Neutrophil (primary cell): ENCODE results near the gene ZFHX2.

Experiments used
- H3K27ac ChIP-seq: fragments of 200-600 bp; sonication (generic); 2 replicates; pipeline ENCODE4 v1.5.1; 2016; ENCODE audit warnings: mild to moderate bottlenecking, moderate library complexity
- H3K27me3 ChIP-seq: fragments of 200-600 bp; sonication (generic); 2 replicates; pipeline ENCODE4 v1.6.0; 2016; ENCODE audit warnings: mild to moderate bottlenecking
- H3K36me3 ChIP-seq: fragments of 200-600 bp; sonication (generic); 2 replicates; pipeline ENCODE4 v1.5.1; 2017
- H3K4me1 ChIP-seq, 2 experiments: fragments of 200-600 bp in 1 of 2; sonication (generic) in 1 of 2; 1 replicate in 1 of 2; 2 replicates in 1 of 2; pipeline versions ENCODE4 v1.5.1 to v1.6.1; 2013 to 2016; ENCODE audit warnings: low read depth in 1 of 2, low read length in 1 of 2, mild to moderate bottlenecking in 1 of 2, moderate library complexity in 1 of 2; ENCODE audit not compliant: control insufficient read depth in 1 of 2, insufficient read depth in 1 of 2
- H3K4me3 ChIP-seq, 2 experiments: fragments of 200-600 bp in 1 of 2; sonication (generic) in 1 of 2; 1 replicate in 1 of 2; 2 replicates in 1 of 2; pipeline ENCODE4 v1.5.1; 2013 to 2016; ENCODE audit warnings: low read depth in 1 of 2, low read length in 1 of 2, mild to moderate bottlenecking in 1 of 2, moderate library complexity in 1 of 2
- H3K9me3 ChIP-seq: fragments of 200-600 bp; sonication (generic); 2 replicates; pipeline ENCODE4 v1.5.1; 2016
- CTCF ChIP-seq: fragments of 200-600 bp; sonication (generic); IDR thresholded peaks from 2 replicates; pipeline ENCODE4 v1.5.1; 2016; ENCODE audit warnings: antibody characterized with exemption

ZFHX2 gene

GRCh38 chr14:23536494-23536893 is 15.1 kb downstream of the ZFHX2 start:
- no peak for TF ChIP-seq CTCF
- Histone ChIP-seq H3K4me1 (no peaks in the 10 kb centered on the region), H3K27me3 (no peaks in the 10 kb centered on the region), H3K4me3 (no peak overlapping the region), H3K9me3 (no peaks in the 10 kb centered on the region), H3K36me3 (no peaks in the 10 kb centered on the region), H3K27ac (no peak overlapping the region)

- Histone ChIP-seq H3K4me1 (no peaks in the 10 kb centered on the region), H3K4me3 (no peak overlapping the region), H3K27me3 (no peaks in the 10 kb centered on the region), H3K27ac (no peak overlapping the region), H3K9me3 (no peaks in the 10 kb centered on the region), H3K36me3 (no peaks in the 10 kb centered on the region)
- TF ChIP-seq CTCF: no peak
Observed at GRCh38 chr14:23535943-23536342, 15.6 kb downstream of the ZFHX2 start.

GRCh38 chr14:23533652-23534435 is 17.7 kb downstream of the ZFHX2 start:
- H3K27ac ChIP-seq: no peak overlapping the region
- H3K9me3 ChIP-seq: no peaks in the 10 kb centered on the region
- no peak overlapping the region for H3K4me3 ChIP-seq
- H3K4me1 ChIP-seq: no peaks in the 10 kb centered on the region
- no peaks in the 10 kb centered on the region for H3K27me3 ChIP-seq
- no peaks in the 10 kb centered on the region for H3K36me3 ChIP-seq
- no peak for TF ChIP-seq CTCF

GRCh38 chr14:23532658-23533057 is 18.9 kb downstream of the ZFHX2 start:
- H3K27ac ChIP-seq: no peak overlapping the region

GRCh38 chr14:23531391-23531790 is 20.2 kb downstream of the ZFHX2 start:
- no peaks in the 10 kb centered on the region for H3K4me1 ChIP-seq
- no peak overlapping the region for H3K27ac ChIP-seq
- H3K27me3 ChIP-seq: no peaks in the 10 kb centered on the region
- peaks cover 11% of the 10 kb centered on the region for H3K36me3 ChIP-seq
- TF ChIP-seq CTCF: no peak
- H3K4me3 ChIP-seq: no peak overlapping the region
- no peaks in the 10 kb centered on the region for H3K9me3 ChIP-seq

More at GRCh38 chr14:23532658-23533057, 18.9 kb downstream of the ZFHX2 start:
- Histone ChIP-seq H3K4me3 (no peak overlapping the region), H3K9me3 (no peaks in the 10 kb centered on the region), H3K27me3 (no peaks in the 10 kb centered on the region), H3K4me1 (no peaks in the 10 kb centered on the region), H3K36me3 (no peaks in the 10 kb centered on the region)
- TF ChIP-seq CTCF: no peak
